Skeletal muscle satellite cell (primary cell): ENCODE results near the gene CYP4A22.

Experiments
- H3K27me3 ChIP-seq: 2 replicates; pipeline ENCODE4 v1.7.0; 2013; ENCODE audit warnings: low read length; ENCODE audit not compliant: control insufficient read depth, insufficient read depth
- H3K36me3 ChIP-seq: 2 replicates; pipeline ENCODE4 v1.7.0; 2013; ENCODE audit warnings: mild to moderate bottlenecking, control low read depth, low read length; ENCODE audit not compliant: insufficient read depth
- H3K4me1 ChIP-seq: 2 replicates; pipeline ENCODE4 v1.7.0; 2013; ENCODE audit warnings: low read length; ENCODE audit not compliant: control insufficient read depth, insufficient read depth
- H3K4me2 ChIP-seq: 2 replicates; pipeline ENCODE4 v1.7.0; 2013; ENCODE audit warnings: mild to moderate bottlenecking, low read length
- H3K4me3 ChIP-seq: 2 replicates; pipeline ENCODE4 v1.7.0; 2013; ENCODE audit warnings: low read length
- H3K9ac ChIP-seq: 2 replicates; pipeline ENCODE4 v1.7.0; 2013; ENCODE audit warnings: mild to moderate bottlenecking, low read depth, low read length, moderate library complexity
- H3K9me3 ChIP-seq: replicated peaks from 2 replicates; pipeline ENCODE4 v1.7.0; 2013; ENCODE audit warnings: mild to moderate bottlenecking, control low read depth, low read length

The CYP4A22 gene

DNA sequence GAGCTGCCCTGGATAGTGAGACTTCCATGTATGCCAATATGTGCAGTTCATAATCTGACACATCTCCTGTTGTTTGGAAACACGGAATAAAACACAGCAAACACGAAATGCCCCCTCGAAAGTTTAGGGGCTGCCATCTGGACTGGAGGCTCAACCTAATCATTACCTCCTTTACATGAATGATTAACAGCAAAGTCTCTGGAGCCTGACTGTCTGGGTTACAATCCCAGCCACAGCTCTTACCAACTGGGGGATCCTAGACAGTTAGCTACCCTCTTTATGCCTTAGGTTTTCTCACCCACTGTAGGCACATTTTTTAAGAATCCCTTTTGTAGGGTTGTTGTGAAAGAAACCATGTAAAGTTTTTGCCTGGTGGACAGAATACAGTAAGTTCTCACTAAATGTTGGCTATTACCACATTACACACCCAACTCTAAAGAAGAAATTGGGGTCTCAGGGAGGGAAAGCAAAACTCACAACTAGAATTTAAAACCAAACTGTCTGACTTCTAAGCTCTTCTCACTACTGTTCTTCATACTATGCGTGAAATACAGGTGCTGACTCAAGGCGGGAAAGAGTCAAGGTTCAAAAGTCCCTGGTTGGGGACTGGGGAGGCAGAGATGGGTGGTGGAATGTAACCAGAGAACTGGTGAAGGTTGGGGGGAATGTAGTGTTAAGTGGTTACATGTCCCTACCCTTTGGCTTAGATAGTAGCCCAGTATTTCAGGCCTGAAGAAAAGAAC, 24.2 kb downstream of the CYP4A22 start:
- H3K4me2 ChIP-seq: no peak overlapping the region
- H3K9ac ChIP-seq: no peak overlapping the region
- H3K36me3 ChIP-seq: no peaks in the 10 kb centered on the region
- no peaks in the 10 kb centered on the region for H3K4me1 ChIP-seq
- H3K27me3 ChIP-seq: no peaks in the 10 kb centered on the region
- H3K9me3 ChIP-seq: no peaks in the 10 kb centered on the region
- H3K4me3 ChIP-seq: no peak overlapping the region

DNA sequence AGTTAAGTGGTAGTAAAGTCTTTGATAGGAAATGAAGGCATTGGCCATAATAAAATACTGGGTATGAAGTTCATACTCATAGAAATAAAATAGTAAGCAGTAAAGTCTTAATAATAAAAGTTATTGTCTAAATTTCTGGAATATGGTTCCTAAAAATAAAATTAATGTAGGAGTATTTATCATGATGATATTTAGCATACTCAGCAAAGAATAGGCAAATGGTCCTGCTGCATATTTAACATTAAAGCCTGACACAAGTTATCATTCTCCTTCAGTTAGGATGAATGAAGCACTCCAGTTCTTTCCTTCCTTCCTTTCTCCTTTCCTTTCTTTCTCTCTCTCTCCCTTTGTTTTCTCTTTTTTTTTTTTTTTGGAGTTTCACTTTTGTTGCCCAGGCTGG, 27.3 kb downstream of the CYP4A22 start:
- no peak overlapping the region for H3K4me2 ChIP-seq
- no peak overlapping the region for H3K4me3 ChIP-seq
- H3K9ac ChIP-seq: no peak overlapping the region
- no peaks in the 10 kb centered on the region for H3K36me3 ChIP-seq
- no peaks in the 10 kb centered on the region for H3K9me3 ChIP-seq
- no peaks in the 10 kb centered on the region for H3K27me3 ChIP-seq
- H3K4me1 ChIP-seq: no peaks in the 10 kb centered on the region

DNA sequence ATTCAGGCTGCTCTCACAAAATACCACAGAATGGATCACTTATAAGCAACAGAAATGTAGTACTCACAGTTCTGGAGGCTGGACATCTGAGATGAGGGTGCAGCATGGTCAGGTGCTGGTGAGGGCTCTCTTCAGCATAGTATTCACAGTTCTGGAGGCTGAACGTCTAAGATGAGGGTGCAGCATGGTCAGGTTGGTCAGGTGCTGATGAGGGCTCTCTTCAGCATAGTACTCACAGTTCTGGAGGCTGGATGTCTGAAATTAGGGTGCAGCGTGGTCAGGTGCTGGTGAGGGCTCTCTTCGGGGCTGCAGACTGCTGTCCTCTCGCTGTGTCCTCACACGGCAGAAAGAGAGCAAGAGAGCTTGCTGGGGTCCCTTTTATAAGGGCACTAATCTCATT, 35.5 kb downstream of the CYP4A22 start:
- H3K4me3 ChIP-seq: no peak overlapping the region
- H3K9ac ChIP-seq: no peak overlapping the region
- H3K4me1 ChIP-seq: no peaks in the 10 kb centered on the region
- H3K27me3 ChIP-seq: no peaks in the 10 kb centered on the region
- H3K4me2 ChIP-seq: no peak overlapping the region
- no peaks in the 10 kb centered on the region for H3K9me3 ChIP-seq
- H3K36me3 ChIP-seq: no peaks in the 10 kb centered on the region

DNA sequence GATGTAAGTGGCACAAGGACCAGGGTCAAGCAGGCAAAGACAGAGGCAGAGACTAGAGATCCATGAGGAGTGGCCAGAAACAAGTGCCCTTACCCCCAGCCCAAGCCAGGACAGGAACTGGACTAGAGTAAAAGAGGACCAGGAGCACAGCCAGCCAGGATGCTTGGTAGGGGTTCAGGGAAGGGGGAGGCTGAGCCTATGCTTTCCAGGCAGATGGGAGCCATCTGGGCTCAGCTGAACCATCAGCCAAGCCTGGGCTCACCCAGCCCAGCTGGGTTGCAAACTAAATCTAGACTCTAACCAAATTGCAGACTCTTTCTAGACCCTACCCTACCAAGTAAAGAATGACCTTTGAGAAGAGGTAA, 37.4 kb downstream of the CYP4A22 start:
- no peak overlapping the region for H3K9ac ChIP-seq
- peaks cover 3% of the 10 kb centered on the region for H3K4me1 ChIP-seq
- no peaks in the 10 kb centered on the region for H3K9me3 ChIP-seq
- no peaks in the 10 kb centered on the region for H3K27me3 ChIP-seq
- no peaks in the 10 kb centered on the region for H3K36me3 ChIP-seq
- H3K4me3 ChIP-seq: no peak overlapping the region
- H3K4me2 ChIP-seq: no peak overlapping the region

DNA sequence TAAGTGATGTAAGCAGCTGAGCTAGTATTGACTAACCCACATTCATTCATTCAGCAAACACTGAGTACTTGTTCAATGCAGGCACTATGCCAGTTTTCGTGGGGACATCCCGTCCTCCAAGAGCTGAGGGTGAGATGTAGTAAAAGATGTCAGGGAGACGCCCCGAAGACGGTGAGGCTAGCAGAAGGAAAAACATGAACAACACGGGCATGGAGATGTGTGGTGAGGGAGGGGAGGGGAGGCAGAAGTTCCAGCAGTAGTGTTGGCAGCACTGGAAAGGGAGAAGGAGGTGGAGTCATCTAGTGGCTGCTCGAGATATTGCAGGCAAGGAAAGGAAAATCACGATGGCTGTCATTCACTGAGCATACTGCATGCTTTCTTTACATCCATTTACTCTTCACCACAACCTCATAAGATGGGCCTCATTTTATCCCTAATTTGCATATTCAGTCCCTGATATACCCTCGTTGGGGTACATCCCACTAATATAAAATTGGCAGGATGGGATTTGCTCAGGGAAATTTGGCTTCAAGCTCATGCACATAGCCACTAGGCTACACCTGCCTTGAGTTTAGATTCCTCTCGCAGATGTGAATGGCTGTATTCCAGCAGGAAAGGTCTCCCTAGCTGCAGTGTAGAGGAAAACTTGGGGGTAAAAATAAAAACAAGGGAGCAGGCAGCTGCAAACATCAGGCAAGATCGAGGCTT, 38.1 kb downstream of the CYP4A22 start:
- H3K4me2 ChIP-seq: no peak overlapping the region
- peaks cover 9% of the 10 kb centered on the region for H3K4me1 ChIP-seq
- no peaks in the 10 kb centered on the region for H3K36me3 ChIP-seq
- H3K9ac ChIP-seq: no peak overlapping the region
- H3K27me3 ChIP-seq: peaks cover 4% of the 10 kb centered on the region
- H3K9me3 ChIP-seq: no peaks in the 10 kb centered on the region
- no peak overlapping the region for H3K4me3 ChIP-seq

DNA sequence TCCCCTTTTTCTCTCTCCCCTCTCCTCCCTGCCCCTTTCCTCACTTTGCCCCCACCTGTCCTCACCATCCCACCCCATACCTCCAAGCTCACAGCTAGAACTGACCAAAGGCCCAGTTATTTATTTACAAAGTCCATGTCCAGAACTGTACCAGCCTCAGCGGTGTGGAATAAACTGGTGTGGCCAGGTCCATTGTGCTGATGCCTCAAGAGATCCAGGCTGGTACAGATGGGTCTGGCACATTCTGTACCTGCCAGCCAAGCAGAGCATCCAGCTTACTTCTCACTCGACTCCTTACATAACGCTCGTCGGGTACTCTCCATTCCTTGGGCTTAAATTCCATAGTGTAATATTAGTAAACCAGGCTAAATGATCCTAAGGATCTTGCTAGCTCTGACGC, 40.8 kb downstream of the CYP4A22 start:
- Histone ChIP-seq H3K4me2 (no peak overlapping the region), H3K4me3 (no peak overlapping the region)

DNA sequence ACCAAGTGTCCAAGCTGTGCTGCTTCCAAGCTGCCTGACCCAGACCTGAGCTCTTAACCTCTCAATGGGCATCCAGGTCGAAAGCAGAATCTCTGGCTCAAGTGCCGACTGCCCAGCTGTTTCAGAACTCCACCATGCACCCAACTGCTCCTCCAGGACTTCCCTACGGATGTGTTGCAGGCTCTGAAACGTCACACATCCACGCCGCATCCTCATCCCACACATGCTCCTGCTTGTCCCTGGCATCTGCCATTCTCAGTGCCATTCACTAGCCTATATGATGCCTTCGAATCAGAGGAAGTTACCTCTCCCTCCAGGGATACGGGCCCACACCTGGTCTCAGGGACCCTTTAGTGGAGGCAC, 41.4 kb downstream of the CYP4A22 start:
- Histone ChIP-seq H3K4me2 (peak overlapping the region; percentile 79), H3K4me1 (peaks cover 9% of the 10 kb centered on the region), H3K4me3 (peak overlapping the region; percentile 60), H3K36me3 (no peaks in the 10 kb centered on the region), H3K27me3 (peaks cover 16% of the 10 kb centered on the region), H3K9me3 (no peaks in the 10 kb centered on the region), H3K9ac (peak overlapping the region; percentile 30)

More for the DNA sequence above, 40.8 kb downstream of the CYP4A22 start:
- no peaks in the 10 kb centered on the region for H3K9me3 ChIP-seq
- no peak overlapping the region for H3K9ac ChIP-seq
- H3K27me3 ChIP-seq: peaks cover 16% of the 10 kb centered on the region
- no peaks in the 10 kb centered on the region for H3K36me3 ChIP-seq
- H3K4me1 ChIP-seq: peaks cover 9% of the 10 kb centered on the region

DNA sequence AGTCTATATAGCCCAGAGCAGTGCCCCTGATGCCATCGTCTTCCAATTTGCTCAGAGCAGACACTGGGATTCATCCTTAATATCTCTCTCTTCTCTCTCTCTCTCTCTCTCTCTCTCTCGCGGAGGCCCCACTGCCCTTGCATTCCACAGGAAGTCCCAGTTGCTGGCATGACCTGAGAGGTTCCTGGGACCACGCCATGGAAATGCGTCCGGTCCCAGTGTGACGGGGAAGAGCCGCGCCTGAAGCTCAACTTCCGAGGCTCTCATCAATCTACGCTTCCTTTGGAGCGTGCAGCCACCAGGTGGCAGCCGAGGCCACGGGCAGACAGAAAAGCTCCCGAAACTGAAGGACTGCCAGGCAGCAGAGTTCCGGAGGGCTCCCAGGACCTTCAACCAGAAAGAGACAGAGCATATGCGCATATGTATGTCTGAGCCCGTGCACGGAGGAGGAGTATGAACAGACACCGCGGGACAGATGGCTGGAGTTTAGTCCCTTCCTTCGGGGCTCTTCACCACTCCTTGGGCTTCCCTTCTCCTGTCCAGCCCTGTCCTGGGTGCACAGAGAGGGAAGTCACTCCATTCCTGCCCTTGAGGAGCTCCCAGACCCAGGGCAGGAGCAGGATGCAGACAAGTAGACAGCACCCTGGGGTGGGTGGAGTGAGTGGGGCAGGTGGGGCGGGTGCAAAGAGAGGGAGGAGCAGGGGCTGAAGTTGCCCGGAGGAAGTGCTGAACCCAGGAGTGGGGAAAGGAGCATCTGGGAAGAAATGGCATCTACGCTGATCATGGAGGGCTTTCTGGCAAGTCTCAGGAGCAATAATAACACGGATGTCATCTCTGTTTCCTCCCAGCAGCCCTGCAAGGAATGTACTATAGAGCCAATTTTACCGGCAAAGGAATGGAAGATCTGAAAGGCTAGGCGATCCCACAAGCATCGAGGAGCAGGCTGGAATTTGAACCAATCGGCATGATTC, 42.1 kb downstream of the CYP4A22 start:
- H3K4me1 ChIP-seq: peaks cover 9% of the 10 kb centered on the region
- peak overlapping the region; percentile 79 for H3K4me2 ChIP-seq
- peak overlapping the region; percentile 60 for H3K4me3 ChIP-seq
- H3K27me3 ChIP-seq: peaks cover 16% of the 10 kb centered on the region
- H3K36me3 ChIP-seq: no peaks in the 10 kb centered on the region
- peak overlapping the region; percentile 30 for H3K9ac ChIP-seq
- H3K9me3 ChIP-seq: no peaks in the 10 kb centered on the region

DNA sequence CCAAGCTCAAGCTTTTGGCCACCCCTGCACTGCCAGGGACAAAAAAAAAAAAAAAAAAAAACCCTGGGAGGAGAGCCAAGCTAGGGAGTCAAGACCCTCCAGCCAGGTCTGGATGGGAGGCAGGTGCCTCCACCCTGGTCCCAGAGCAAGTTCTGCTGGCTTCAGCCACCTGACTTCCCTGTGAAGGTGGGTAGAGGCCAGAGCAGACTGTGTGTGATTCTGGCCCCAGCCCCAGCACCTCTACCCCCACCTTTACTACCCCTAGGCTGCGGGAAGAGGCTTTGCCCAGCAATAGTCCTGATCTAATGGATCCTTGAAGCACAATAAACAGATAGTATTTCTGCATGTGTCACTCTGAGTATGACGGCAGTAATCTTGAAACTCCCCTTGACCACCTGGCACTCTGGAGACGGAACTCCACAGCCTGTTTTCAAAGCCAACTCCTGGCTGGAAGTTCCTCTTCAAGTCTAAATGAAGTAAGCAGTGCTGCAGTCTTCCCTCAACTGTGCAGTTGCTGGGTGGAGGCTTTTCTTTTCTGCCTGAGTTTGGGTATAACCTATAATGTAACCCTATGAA, 42.8 kb downstream of the CYP4A22 start:
- Histone ChIP-seq H3K9ac (no peak overlapping the region), H3K4me2 (peak overlapping the region; percentile 79), H3K4me3 (peak overlapping the region; percentile 60), H3K9me3 (no peaks in the 10 kb centered on the region), H3K27me3 (peaks cover 16% of the 10 kb centered on the region), H3K36me3 (no peaks in the 10 kb centered on the region), H3K4me1 (peaks cover 9% of the 10 kb centered on the region)

DNA sequence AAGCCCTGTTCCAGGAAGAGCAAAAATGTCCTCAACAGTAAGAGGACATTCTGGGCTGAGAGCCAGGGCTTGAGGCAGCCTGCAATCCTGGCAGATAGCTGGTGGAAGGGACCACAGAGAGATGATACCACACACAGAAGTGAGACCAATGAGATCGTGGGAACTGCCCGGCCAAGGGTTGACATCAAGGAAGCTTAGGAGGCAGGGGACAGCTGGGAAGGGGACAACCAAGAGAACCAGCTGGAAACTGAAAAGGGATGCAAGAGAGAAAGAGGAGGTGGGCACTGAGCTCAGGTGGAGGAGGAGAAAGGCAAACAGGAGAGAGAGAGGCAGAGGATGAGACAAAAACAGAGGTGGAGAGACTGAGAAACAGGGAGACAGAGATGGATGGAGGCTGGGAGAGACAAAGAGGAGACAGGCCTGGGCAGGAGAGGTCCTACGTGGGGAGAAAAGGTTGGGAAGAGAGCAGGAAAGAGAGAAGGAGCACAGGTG, 43.4 kb downstream of the CYP4A22 start:
- no peak overlapping the region for H3K9ac ChIP-seq
- no peak overlapping the region for H3K4me2 ChIP-seq
- no peaks in the 10 kb centered on the region for H3K36me3 ChIP-seq
- no peaks in the 10 kb centered on the region for H3K9me3 ChIP-seq
- H3K4me1 ChIP-seq: peaks cover 9% of the 10 kb centered on the region
- no peak overlapping the region for H3K4me3 ChIP-seq
- peaks cover 16% of the 10 kb centered on the region for H3K27me3 ChIP-seq
